Femur (tissue), 1 donor: Measurements from ENCODE around the gene CMAS.
"Not testable (repeated sequence)": the region's sequence is repeated elsewhere in the genome, so short reads cannot be mapped to it uniquely, and the experiment has no call there.

Source experiments
- DNase-seq: peaks from one replicate; pipeline ENCODE4 v3.0.0-alpha.2; 2017

Gene CMAS

DNA sequence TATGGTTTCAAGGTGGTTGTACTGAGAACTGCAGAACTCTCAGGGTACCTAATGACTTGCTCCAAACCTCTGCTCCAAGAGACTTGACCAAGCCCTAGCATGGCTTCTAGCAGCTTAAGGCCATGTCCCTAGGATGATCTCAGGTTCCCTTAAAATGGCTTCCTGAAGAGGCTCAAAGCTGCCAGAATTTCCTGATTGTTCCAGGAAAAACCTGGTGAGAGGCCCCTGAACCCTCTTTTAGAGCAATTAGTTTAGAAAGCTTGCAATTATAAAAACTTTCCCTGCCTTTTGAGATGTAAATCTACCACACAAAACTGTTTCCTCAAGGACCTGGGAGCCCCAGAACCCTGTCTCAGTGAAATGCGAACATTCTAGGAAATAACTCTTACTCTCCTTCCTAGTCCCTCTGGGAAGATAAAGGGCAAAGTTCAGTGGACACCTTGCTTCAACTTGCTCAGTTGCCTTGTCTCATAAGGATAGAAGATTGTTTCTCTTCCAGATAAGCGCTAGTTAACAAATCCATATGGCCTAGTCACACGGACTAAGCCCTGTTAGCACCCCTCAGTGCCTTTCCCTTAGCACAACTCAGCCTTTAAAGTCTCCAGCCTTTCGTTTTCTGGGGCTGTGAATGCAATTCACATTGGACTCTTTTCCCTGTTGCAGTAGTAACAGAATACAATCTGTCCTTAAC lies 2.5 kb downstream of the CMAS start:
- no peak for DNase-seq

DNA sequence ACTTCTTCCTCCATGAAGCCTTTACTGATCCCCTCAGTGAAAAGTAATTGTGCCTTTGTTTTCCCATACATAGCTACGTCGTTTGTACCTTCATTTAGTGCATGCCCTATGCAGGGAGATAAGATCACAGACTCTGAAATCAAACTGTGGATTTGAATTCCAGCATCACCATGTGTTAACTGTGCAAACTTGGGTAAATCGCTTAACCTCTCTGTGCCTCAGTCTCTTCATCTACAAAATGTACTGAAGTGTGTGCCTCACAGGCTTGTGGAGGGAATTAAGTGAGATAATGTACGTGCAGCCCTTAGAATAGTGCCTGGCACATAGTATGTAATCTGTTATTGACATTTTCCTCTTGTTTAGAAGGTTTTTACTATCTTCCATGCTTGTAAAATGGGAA lies 4.1 kb downstream of the CMAS start:
- DNase-seq = no peak

DNA sequence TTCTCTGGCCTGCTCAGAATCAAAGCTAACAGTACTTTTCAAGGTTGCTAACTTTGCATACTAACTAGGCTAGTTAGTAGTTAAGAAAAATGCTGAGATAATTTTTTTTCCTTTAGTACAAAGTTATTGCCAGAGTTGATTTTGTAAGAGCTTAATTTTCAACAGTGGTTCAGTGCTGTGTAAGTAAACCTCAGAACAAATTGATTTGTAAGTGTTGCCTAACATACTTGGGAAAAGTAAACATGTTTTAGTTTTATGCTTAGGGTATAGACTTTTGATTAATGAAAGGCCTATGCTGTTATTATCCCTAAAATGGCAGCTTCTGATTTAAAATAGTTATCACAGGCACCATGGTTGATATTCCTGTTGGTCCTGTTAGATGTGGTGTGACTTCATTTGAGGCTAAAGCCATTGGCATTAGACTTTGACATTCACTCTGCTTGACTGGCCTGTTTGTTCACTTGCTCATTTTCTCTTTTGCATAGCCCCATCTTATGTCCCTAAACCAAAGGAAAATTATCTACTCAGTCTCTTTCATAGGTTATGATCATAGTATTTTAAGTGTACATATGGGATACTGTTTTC lies 5.2 kb downstream of the CMAS start:
- no peak for DNase-seq

DNA sequence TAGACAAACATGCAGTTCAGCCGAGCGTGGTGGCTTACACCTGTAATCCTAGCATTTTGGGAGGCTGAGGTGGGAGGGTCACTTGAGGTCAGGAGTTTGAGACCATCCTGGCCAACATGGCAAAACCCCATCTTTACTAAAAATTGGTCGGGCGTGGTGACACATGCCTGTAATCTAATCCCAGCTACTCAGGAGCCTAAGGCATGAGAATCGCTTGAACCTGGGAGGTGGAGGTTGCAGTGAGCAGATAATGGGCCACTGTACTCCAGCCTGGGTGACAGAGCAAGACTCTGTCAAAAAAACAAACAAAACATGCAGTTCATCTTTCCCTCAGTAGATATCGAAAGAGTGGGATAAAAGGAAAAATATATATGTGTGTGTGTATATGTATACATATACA lies 7.0 kb downstream of the CMAS start:
- not testable (repeated sequence) for DNase-seq

DNA sequence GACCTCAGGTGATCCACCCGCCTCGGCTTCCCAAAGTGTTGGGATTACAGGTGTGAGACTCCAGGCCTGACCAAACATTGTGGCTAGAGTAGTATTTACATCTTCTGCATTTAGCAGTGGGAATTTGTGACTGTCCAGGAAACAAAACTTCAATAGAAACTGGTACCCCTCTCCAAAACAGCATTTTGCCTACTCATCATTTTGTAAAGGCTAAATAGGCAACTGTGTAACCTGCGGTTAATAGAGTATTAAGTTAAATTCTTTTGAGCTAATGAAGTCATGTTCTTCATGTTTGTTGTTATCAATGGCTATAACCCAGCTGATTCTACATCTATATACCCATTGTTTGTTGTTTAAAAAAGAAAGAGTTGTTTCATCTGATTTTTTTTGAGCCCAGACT lies 8.1 kb downstream of the CMAS start:
- DNase-seq = no peak

DNA sequence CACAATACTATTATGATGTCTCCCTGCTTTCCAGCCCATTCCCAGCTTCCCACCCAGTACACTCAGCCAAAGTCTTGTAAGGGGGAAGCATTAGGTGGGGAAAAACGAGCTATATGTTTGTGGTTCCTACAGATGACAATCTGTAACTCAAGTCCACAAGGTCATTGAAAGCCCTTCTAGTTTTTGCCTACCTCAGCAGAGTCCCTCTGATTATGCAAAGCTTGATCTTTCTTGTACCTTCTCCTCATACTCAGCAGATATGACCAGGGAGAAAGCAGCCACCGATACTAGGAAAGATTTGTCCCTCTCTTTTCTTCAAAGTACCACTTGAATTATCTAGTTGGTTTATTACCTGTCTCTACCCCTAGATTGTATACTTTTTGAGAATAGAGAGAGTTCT lies 10.6 kb downstream of the CMAS start:
- no peak for DNase-seq

DNA sequence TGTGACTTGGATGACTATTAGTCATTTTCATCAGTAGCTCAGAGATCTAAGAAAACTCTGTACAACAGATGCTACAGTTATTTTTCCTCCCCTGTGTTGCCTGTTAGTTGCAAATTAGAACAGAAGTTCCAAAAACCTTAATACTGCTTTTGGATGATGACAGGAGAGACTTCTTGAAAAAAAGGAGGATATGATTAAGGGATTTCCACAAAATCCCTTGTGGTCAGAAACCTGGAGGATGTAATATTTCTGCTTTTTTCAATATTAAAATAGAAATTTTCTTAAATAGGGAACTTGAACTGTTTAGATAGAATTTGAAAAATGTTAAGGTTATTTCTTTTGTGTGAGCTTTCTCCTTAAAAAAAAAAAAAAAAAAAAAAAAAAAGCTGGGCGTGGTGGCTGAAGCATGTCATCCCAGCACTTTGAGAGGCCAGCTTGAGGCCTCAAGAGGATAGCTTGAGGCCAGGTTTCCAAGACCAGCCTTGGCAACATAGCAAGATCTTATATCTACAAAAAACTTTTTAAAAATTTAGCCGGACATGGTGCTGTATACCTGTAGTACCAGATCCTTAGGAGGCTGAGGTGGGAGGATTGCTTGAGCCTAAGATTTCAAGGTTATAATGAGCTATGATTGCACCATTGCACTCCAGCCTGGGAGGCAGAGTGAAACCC lies 14.1 kb downstream of the CMAS start:
- no peak for DNase-seq

DNA sequence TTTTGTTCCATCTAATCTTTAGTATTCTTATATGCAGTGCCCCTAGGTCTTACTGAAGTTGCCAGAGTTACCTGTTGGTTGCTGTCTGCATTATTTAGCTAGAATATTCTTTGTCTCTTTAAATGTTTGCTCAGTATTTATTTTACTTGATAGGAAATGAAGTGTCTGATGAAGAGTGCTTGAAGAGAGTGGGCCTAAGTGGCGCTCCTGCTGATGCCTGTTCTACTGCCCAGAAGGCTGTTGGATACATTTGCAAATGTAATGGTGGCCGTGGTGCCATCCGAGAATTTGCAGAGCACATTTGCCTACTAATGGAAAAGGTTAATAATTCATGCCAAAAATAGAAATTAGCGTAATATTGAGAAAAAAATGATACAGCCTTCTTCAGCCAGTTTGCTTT lies 18.9 kb downstream of the CMAS start:
- no peak for DNase-seq

DNA sequence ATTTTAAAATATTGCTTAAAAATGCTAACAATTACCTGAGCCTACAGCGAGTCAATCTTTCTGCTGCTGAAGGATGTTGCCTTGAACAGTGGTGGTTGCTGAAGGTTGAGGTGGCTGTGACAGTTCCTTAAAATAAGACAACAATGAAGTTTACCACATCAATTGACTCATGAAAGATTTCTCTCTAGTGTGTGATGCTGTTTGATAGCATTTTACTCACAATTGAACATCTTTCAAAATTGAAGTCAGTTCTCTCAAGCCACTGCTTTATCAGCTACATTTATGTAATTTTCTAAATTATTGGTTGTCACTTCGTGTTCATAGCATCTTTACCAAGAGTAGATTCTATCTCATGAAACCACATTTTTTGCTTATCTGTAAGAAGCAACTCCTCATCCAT lies 20.3 kb downstream of the CMAS start:
- no peak for DNase-seq

DNA sequence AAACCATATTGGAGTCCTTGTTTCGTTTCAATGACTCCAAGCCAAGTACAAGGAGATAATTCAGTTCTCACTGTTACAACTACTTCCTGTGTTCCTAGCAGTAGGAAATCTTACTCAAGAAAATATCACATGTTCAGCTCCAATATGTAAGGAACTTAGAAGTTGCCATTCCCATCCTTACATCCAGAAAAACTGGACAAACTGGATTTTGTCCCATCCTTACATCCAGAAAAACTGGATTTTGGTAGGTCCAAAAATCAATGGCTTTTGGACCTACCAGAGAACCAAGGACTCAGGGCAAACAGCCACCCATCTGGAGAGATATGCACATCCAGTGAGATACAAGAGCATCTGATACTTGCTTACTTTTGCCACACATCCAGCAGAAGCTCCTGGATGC lies 23.8 kb downstream of the CMAS start:
- no peak for DNase-seq

DNA sequence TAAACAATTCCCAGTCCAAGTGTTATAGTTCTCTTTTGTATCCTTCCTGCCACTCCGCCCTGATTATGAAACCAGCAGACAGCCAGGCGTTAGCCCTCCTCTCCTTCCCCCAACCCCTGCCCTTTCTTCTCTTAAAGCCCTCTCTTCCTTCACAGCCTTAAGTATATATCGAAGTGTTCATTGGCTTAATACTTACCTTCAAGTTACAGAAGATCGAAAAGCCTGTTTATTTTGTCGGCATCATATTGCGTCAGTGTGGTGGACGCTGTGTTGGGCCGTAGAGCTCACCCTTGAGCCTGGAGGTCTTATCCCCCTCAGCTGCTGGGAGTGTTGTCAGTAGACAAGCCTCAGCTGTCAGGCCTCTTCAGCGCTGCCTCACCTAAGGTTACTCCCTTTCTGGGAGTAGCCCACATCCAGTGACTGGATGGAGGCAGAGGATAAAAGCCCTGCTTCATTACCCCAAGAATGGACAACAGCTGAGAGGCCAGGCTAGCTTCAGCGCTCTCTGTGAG lies 36.2 kb downstream of the CMAS start:
- no peak for DNase-seq

DNA sequence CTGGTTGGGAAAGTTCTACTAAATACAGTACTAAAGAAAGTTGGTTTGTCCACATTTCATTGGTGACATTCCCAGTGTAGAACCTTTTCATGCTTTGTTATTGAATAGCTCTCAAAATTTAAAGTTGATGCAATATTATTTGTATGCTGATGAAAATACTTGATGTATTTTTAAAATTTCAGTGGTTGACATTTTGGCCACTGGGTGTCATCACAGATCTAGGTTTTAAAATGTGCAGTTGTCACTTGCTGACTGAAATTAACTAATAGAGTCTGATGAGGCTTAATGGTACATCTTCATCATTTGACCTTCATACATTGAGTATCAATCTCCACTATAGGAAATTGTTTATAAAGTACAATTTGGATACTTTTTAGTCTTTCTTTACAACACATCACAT lies 37.1 kb downstream of the CMAS start:
- DNase-seq = no peak

DNA sequence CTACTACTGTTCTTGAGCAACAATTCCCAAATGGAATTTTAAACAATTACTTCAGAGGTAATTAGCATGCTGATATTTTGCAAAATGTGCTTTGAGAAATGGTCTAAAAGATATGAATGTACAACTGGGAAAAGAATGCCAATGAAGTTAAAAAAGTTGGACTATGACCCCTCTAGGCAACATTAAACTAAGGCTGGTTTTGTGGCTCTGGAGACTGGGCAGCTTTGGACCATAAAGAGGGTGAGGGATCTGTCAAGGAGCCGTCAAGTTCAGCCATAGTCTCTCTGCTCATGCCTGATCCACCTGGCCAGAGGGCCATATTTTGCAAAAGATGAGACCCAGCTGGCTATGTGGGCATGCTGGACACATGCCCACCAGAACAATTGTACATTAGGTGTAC lies 38.8 kb downstream of the CMAS start:
- DNase-seq = no peak

DNA sequence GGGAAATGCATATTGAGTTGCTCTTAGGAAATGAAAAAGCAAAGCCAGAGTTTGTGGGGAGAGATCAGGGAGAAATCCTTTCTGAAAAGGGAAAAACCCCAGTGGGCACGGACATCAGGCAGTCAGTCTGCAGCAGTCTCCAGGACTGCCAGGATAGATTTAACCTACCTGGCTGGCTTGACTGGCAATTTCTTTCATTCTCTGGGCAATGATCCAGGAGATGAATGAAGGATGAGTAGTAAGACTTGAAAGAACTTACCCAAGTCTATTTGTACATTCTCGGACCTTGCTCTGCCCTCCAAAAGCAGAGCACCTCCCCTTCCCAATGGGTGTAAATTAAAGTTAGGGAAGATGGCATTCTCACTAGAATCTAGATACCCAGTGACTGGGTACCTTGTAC lies 42.9 kb downstream of the CMAS start:
- DNase-seq = no peak

DNA sequence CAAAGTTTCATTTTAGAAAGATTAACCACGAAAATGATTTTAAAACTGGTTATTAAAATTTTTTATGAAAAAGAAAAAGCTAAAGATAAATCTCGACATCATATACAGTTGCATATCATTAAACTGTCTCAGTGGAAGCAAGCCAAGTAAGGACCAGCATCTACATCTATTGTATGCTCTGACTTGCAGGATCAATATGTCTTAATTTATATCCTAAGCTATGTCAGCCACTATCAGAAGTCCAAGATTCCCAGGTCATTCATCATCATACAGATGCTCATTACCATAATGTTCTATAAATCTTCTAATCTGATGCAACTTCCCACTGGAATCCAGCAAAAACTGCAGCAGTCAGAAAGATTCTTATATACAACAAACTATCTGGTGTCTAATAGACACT lies 43.5 kb downstream of the CMAS start:
- DNase-seq = no peak

DNA sequence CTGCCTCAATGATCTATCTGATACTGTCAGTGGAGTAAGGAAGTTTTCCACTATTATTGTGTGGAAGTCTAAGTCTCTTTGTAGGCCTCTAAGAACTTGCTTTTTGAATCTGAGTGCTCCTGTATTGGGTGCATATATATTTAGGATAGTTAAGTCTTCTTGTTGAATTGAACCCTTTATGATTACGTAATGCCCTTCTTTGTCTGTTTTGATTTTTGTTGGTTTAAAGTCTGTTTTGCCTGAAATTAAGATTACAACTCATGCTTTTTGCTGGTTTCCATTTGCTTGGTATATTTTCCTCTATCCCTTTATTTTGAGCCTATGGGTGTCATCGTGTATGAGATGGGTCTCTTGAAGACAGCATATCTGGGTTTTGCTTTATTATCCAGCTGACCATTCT lies 53.0 kb downstream of the CMAS start:
- DNase-seq = not testable (repeated sequence)

DNA sequence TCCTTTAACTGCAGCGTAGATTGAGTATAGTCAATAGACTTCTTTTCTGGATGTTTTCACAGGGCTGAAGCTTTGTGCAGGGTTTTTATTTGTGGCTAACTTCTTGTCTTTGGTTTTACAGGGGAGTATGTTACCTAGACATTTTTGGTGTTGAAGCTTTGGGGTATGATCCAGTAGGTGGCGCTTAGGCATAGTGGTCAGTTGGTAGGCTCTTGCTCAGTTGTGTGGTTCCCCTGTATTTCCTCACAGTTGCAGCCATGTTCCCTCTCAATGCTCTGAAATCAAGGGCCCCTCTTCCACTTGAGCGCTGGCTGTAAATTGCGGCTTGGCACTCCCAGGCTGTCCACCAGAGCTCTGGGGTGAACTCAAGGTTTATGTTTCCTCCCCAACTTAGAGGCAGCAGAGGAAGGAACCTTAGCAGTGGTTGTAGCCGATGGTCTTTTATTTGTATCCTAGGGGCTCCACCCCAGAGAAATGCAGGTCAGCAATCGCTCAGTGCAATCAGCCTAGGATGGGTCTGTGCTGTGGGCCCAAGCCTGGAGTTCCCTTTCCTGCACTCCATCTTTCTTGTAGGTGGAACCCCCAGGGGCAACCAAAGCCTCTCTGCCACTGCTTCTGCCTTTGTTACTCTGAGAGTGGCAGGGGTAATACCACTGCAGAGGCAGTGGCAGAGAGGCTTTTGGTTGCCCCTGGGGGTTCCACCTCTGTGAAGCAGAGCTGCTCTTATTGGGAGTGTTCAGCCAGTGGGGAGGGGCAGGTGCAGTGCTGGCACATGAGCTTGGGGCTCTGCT lies 55.1 kb downstream of the CMAS start:
- peak; percentile 66 for DNase-seq

DNA sequence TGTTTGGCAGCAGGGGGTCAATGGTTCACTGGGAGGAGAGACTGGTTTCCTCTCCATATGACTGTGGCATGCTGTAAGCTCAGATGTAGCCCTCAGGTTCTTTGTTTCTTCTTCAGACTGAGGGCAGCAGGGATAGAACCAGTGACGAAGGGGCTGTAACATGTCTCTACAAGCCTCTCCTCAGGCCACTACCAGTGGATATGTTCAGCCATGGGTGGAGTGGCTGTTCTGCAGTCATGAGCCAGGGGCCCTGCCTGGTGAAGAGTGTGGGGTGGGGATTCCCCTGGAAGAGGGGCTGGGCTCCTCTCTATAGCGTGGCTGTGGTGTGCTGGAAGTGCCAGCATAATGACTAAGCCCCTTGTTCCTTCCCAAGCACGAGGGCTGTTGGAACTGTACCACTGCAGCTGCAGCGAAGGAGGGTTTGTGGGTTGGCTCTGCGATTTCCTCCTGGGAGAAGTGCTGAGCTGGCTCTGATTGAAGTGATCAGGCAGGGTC lies 55.8 kb downstream of the CMAS start:
- DNase-seq = peak; percentile 75

DNA sequence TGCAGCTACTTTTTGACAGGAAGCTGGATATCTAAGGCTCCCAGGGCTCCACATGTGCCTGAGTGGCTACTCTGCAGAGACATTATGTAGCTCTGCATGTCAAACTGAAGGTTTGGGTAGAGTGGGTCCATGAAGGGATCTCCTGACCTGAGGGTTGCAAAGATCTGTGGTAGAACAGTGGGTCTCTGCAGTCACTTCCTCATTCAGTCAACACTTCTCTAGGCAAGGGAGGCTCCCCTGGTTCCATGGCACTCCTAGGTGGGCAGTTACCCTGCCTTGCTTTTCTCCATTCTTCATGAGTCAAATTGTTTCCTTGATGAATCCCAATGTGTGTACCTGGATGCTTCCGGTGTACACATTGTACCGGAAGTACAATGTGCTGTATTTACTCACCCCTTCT lies 57.4 kb downstream of the CMAS start:
- no peak for DNase-seq

DNA sequence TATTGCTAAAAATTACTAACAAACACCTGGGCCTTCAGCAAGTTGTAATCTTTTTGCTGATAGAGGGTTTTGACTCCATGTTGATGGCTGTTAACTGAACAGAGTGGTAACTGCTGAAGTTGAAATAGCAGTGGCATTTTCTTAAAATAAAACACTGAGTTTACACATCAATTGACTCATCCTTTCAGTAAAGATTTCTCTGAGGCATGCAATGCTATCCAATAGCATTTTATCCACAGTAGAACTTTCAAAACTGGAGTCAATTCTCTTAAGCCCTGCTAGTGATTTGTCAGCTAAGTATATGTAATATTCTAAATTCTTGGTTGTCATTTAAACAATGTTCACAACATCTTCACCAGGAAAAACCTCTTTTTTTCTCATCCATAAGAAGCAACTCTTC lies 59.5 kb downstream of the CMAS start:
- no peak for DNase-seq

DNA sequence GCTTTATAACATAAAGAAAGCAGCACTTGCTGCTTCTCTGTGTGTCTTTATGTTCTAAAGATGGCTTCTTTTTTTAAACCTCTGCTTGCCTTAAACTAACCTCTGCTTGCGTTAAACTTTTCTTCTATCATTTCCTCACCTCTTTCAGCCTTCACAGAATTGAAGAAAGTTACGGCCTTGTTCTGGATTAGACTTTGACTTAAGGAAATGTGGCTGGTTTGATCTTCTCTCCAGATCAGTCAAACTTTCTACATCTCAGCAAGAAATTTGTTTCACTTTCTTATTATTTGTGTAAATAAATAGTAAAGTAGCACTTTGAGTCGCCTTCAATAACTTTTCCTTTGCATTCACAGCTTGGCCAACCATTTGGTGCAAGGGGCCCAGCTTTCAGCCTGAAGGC lies 64.2 kb downstream of the CMAS start:
- DNase-seq = no peak
